ENCODE results near the gene TMEM37. TPM values are rescaled to one million over a fixed set of nuclear protein-coding genes. Genes with fewer than 3 reads are reported as not detected.
A peak's percentile ranks its signal among the peaks of the same experiment; 100 is the strongest.

TMEM37 gene
- total and polyA plus RNA-seq, 2 of the 13 experiments (the other 11 are each of a cell fraction or from before 2014, with no cell fraction given): 37.7 to 115 TPM

DNA sequence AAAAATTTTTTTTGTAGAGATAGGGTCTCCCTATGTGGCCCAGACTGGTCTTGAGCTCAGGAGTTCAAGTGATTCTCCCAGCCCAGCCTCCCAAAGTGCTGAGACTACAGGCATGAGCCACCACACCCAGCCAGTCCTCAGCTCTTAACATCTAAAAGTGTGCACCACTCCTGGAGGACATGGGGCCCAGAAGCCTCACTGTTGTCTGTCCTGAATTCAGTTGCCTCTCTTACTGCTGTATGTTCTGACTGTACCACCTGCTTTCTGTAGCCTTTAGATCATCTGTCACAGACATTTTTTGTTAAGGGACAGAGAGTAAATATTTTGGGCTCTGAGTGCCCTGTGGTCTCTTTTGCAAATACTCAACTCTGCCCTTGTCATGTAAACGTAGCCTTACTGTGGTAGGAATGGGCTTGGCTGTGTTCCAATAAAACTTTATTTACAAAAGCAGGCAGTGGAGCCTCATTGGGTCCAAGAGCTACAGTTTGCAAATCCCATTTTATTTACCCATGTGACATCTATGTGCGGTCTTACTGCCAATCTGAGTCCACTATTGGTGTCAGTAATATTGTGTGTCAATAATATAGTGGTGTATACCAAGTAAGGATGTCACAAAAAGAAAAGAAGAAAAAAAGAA, 38.1 kb downstream of the TMEM37 start (continued):
- TF ChIP-seq ZSCAN12 (CRISPR knock-in tag; IDR thresholded peaks at IDR 0.05) (no peak), MAFK (conservative IDR thresholded peaks at IDR 0.05 in 1 of 2, IDR thresholded peaks at IDR 0.05 in 1 of 2; ENCODE audit: low read length in 2 of 2) (no peak), POGZ (CRISPR knock-in tag; IDR thresholded peaks at IDR 0.05) (peak; percentile 32; the same call in 1 of the 2 replicates), SOX5 (CRISPR knock-in tag; IDR thresholded peaks at IDR 0.05; ENCODE audit: borderline replicate concordance) (peak; percentile 64; the same call in 1 of the 2 replicates), ZC3H4 (CRISPR knock-in tag; IDR thresholded peaks at IDR 0.05; ENCODE audit: borderline replicate concordance) (no peak), ZNF326 (CRISPR knock-in tag; IDR thresholded peaks at IDR 0.05; ENCODE audit: borderline replicate concordance) (no peak), FOXJ3 (CRISPR knock-in tag; IDR thresholded peaks at IDR 0.05; ENCODE audit: borderline replicate concordance) (peak; percentile 41; the same call in 1 of the 2 replicates), BCL6 (CRISPR knock-in tag; IDR thresholded peaks at IDR 0.05) (peak; percentile 46; the same call in 1 of the 2 replicates), ZZZ3 (CRISPR knock-in tag; IDR thresholded peaks at IDR 0.05; ENCODE audit: borderline replicate concordance) (no peak), ZNF616 (CRISPR knock-in tag; IDR thresholded peaks at IDR 0.05; ENCODE audit: low read depth) (no peak), FOXO1 (CRISPR knock-in tag; IDR thresholded peaks at IDR 0.05) (peak; percentile 67; the same call in 1 of the 2 replicates), NCOA2 (CRISPR knock-in tag; IDR thresholded peaks at IDR 0.05) (0 out of 2 replicates have a peak, but pooled peaks have one; percentile 12), TEAD3 (CRISPR knock-in tag; optimal IDR thresholded peaks at IDR 0.05; ENCODE audit: borderline replicate concordance) (peak; percentile 58), ERF (CRISPR knock-in tag; IDR thresholded peaks at IDR 0.05) (peak; percentile 46; the same call in 1 of the 2 replicates), KLF16 (CRISPR knock-in tag; IDR thresholded peaks at IDR 0.05) (0 out of 4 replicates have a peak, but pooled peaks of 1 of the 2 experiments have one; percentile 15), ATF1 (CRISPR knock-in tag; IDR thresholded peaks at IDR 0.05) (no peak), ZNF180 (CRISPR knock-in tag; IDR thresholded peaks at IDR 0.05; ENCODE audit: borderline replicate concordance, low read depth) (no peak), TBX2 (CRISPR knock-in tag; IDR thresholded peaks at IDR 0.05; ENCODE audit: borderline replicate concordance) (peak; percentile 56; the same call in 1 of the 2 replicates)
- TF ChIP-seq, protein P1, sequence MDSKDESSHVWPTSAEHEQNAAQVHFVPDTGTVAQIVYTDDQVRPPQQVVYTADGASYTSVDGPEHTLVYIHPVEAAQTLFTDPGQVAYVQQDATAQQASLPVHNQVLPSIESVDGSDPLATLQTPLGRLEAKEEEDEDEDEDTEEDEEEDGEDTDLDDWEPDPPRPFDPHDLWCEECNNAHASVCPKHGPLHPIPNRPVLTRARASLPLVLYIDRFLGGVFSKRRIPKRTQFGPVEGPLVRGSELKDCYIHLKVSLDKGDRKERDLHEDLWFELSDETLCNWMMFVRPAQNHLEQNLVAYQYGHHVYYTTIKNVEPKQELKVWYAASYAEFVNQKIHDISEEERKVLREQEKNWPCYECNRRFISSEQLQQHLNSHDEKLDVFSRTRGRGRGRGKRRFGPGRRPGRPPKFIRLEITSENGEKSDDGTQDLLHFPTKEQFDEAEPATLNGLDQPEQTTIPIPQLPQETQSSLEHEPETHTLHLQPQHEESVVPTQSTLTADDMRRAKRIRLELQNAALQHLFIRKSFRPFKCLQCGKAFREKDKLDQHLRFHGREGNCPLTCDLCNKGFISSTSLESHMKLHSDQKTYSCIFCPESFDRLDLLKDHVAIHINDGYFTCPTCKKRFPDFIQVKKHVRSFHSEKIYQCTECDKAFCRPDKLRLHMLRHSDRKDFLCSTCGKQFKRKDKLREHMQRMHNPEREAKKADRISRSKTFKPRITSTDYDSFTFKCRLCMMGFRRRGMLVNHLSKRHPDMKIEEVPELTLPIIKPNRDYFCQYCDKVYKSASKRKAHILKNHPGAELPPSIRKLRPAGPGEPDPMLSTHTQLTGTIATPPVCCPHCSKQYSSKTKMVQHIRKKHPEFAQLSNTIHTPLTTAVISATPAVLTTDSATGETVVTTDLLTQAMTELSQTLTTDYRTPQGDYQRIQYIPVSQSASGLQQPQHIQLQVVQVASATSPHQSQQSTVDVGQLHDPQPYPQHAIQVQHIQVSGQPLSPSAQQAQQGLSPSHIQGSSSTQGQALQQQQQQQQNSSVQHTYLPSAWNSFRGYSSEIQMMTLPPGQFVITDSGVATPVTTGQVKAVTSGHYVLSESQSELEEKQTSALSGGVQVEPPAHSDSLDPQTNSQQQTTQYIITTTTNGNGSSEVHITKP (CRISPR knock-in tag; IDR thresholded peaks at IDR 0.05; ENCODE audit: low read depth): peak; percentile 68
- TF ChIP-seq, protein P2, sequence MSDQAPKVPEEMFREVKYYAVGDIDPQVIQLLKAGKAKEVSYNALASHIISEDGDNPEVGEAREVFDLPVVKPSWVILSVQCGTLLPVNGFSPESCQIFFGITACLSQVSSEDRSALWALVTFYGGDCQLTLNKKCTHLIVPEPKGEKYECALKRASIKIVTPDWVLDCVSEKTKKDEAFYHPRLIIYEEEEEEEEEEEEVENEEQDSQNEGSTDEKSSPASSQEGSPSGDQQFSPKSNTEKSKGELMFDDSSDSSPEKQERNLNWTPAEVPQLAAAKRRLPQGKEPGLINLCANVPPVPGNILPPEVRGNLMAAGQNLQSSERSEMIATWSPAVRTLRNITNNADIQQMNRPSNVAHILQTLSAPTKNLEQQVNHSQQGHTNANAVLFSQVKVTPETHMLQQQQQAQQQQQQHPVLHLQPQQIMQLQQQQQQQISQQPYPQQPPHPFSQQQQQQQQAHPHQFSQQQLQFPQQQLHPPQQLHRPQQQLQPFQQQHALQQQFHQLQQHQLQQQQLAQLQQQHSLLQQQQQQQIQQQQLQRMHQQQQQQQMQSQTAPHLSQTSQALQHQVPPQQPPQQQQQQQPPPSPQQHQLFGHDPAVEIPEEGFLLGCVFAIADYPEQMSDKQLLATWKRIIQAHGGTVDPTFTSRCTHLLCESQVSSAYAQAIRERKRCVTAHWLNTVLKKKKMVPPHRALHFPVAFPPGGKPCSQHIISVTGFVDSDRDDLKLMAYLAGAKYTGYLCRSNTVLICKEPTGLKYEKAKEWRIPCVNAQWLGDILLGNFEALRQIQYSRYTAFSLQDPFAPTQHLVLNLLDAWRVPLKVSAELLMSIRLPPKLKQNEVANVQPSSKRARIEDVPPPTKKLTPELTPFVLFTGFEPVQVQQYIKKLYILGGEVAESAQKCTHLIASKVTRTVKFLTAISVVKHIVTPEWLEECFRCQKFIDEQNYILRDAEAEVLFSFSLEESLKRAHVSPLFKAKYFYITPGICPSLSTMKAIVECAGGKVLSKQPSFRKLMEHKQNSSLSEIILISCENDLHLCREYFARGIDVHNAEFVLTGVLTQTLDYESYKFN (CRISPR knock-in tag; conservative IDR thresholded peaks at IDR 0.05): peak; percentile 57
- TF ChIP-seq, protein P3, sequence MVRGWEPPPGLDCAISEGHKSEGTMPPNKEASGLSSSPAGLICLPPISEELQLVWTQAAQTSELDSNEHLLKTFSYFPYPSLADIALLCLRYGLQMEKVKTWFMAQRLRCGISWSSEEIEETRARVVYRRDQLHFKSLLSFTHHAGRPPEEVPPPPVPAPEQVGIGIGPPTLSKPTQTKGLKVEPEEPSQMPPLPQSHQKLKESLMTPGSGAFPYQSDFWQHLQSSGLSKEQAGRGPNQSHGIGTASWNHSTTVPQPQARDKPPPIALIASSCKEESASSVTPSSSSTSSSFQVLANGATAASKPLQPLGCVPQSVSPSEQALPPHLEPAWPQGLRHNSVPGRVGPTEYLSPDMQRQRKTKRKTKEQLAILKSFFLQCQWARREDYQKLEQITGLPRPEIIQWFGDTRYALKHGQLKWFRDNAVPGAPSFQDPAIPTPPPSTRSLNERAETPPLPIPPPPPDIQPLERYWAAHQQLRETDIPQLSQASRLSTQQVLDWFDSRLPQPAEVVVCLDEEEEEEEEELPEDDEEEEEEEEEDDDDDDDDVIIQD (CRISPR knock-in tag; IDR thresholded peaks at IDR 0.05; ENCODE audit: low read depth): peak; percentile 47; the same call in 1 of the 2 replicates

Data from HepG2 (cell line).